Placental pericyte (primary cell): ENCODE measurements around the gene CDC20B. TPM values are rescaled to one million over a fixed set of nuclear protein-coding genes. Genes with fewer than 3 reads are reported as not detected.

Source experiments
- small RNA-seq: library from RNA; depleted of rRNA; stranded (forward); fragments of <200 nt; gene quantifications from one replicate; pipeline ENCODE3, GENCODE V24; 2012; ENCODE audit warnings: low replicate concordance
- total RNA-seq: library from RNA; depleted of rRNA; stranded (reverse); fragments of >200 nt; gene quantifications from 2 replicates; pipeline ENCODE4 v1.2.3, GENCODE V29; 2012

CDC20B gene, protein sequence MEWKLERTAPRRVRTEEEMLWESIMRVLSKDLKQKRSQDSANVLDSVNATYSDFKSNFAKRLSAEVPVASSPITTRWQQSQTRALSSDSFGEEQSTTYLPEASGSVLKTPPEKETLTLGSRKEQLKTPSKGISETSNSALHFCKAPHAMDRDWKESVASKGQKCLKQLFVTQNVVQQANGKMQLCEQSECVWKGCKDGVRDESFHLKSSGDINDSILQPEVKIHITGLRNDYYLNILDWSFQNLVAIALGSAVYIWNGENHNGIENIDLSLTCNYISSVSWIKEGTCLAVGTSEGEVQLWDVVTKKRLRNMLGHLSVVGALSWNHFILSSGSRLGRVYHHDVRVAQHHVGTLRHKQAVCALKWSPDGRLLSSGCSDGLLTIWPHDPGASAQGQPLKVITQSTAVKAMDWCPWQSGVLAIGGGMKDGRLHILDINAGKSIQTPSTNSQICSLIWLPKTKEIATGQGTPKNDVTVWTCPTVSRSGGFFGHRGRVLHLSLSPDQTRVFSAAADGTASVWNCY
- not detected in 2 replicates for total RNA-seq

DNA sequence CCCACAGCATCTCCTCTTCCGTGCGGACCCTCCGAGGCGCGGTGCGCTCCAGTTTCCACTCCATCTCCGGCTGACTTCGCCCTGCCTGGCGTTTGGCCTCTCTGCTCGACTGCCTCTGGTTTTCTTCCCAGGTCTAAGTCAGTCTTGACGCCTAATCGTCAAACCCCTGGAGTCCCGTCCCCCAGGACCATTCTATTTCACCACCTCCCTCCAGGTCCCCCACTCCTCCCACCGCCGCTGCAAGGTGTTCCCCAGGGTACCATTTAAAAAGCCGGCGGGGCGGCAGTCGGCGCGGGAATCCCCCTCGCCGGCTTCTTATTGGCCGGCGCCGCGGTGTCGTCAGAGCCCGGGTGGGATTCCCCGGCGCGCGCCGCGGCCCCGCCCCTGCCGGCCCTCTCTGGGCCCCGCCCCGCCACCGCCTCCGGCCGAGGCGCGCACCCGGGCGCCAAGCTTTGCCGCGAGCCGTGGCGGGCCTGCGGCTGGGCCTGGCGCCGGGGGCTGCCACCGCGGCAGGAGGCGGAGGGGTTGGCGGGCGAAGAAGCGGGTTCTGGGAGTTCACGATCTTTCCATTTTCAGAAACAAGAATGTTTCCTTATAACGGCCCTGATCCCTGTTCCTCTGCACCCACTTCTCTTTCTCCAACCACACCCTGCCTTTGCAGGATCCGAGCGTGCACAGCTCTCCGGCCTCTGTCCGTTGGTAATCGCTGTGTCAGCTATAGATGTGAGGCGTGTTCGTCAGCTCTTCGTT is at the start of gene CDC20B:
Gene CDC20B (minus strand): TSS at position 241 of the 750 bp plus-strand sequence. CDS start 177 bp downstream, at position 64.

DNA sequence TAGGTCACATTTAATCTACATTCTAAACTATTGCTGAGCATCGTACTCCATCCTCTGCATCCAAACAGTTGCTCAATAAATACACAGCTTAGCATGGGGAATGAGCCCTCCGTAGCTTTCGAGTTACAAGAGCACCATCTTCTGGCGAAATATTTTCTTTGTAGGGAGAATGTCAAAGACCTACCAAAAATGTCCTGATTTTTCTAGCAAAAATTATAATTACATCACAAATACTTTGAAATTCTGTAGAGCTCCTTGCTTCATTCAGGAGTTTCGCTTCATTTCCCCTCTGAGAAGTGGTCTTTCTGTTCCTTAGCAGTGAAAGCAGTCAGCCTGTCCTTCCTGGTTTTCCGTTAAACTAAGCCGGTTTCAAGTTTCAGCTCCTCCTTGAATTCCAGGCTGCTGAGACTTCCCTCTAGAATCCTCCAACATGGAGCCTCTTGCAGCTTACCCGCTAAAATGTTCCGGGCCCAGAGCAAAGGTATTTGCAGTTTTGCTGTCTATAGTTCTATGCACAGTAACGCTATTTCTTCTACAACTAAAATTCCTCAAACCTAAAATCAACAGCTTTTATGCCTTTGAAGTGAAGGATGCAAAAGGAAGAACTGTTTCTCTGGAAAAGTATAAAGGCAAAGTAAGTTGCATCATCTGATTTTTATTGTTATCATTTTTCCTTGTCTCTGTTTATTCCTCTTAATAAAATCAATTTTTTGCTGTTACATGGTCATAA is 13.0 kb downstream of the CDC20B start, which contains the start of gene GPX8:
Gene GPX8 (plus strand): TSS at position 409 of the 730 bp plus-strand sequence. CDS start 22 bp downstream, at position 431.

DNA sequence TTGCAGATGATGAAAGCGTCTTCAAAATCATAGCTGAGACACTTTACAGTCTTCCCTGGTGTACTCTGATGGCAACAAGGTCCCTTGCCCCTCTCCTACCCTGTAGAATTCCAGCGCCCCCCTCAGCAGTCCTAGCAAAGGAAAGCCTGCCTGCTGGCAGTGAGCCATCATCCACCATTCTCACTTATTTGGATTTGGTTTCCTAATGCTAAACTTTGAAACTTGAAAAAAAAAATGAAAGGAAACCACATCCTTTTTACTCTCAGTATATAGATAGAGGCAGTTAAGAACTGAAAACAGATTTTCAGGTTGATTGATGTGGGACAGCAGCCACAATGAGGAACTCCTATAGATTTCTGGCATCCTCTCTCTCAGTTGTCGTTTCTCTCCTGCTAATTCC is 70.6 kb downstream of the CDC20B start, which contains the start of gene GZMA:
Gene GZMA (plus strand): TSS at position 299 of the 400 bp plus-strand sequence. CDS start 37 bp downstream, at position 336.

Small RNAs within 50 kb of the gene (small RNA-seq; reads per million reads assigned to genes)
- gene MIR449A (0.88 reads per million, percentile 40 among the genes with 10 or more reads in this experiment), gene MIR449B (not detected), gene MIR449C (0.81 reads per million, percentile 36 among the genes with 10 or more reads in this experiment)

Other genes starting within 250 kb of the CDC20B start
- gene ESM1, start 187.6 kb downstream of the CDC20B start, total RNA-seq: 0.22 and 11.6 TPM in 2 replicates
- not detected in 2 replicates for gene GZMK, start 148.9 kb downstream of the CDC20B start, total RNA-seq
- gene GZMA, start 70.5 kb downstream of the CDC20B start, total RNA-seq: not detected in 2 replicates
- gene GPX8, start 13.0 kb downstream of the CDC20B start, total RNA-seq: 102 and 145 TPM in 2 replicates
- not detected in 2 replicates for gene MCIDAS, start 54.1 kb upstream of the CDC20B start, total RNA-seq
- 0.14 TPM in 1 of 2 replicates, not detected in the other for gene CCNO, start 60.4 kb upstream of the CDC20B start, total RNA-seq
- gene DHX29, start 134.5 kb upstream of the CDC20B start, total RNA-seq: 23.4 and 51.8 TPM in 2 replicates
- 96.9 and 99.9 TPM in 2 replicates for gene MTREX, start 134.8 kb upstream of the CDC20B start, total RNA-seq